Measurements from ENCODE around the gene POLR1D.

POLR1D gene, protein sequence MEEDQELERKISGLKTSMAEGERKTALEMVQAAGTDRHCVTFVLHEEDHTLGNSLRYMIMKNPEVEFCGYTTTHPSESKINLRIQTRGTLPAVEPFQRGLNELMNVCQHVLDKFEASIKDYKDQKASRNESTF

DNA sequence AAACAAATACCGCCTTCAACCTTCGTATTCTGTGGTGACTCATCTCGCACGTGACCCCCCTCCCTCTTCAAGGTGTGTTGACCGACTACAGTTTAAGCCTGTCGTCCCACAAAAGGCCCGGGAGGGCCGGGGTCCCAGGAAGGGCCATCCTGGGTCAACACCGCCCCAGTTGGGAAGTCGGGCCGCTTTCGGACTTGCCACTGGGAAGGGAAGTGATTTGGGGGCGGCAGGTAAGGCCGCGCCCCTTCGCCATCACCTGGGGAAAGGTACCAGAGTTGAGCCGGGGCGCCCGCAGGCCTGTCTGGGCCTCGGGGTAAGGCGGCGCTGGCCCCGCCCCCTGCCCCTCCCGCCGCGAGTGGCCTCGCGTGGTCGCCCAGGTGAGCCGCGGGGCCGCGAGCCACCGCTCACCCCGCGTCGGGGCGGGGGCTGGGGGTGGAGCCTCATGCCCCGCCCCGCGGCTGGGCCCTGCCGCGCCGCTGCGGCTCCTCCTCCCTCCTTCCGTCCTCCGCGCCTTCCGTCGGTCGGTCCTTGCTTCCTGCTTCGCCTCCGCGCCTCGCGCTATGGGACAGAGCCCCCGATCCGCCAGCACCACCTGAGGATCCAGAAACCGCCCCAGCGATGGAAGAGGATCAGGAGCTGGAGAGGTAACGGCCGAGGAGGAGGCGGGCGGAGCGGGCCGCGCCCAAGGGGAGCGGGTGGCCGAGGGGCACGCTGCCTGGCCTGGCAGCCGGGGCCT lies at the start of gene POLR1D:
POLR1D (plus strand) TSS at position 527 of the 736 bp plus-strand sequence; CDS start at position 619, 92 bp downstream.
- peak within 1 kb of the TSS; percentile 98 for H3K4me3 ChIP-seq (ENCODE audit: low read depth, low read length)

DNA sequence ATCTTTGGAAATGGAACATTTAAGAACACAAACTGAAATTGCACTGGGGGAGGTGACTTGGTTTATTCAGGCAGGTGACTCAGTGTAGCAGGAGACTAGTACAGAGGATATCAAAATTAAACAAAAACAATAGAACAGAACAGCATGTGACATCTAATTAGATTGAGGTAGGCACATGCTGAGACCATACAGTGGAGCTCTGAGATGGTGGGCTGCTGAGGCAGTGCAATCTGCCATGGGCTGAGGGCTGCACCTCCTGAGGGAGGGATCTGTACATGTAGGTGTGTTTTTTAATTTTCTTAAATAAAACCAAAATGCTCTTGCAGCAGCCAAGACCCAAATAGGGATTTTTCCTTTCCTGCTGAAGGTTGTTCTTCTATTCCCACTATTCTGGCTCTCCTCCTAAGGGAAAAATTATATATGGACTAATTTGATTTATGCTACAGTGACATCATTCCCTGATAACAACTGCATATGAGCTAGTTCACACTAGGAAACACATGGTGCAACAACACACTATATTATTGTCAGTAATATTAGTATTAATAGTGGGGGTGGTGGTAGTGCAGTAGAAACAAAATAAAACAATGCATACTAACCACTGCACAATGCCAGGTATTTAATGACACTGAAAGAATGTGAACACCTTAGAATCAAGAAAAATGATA lies 49.3 kb upstream of the POLR1D start:
- no peak overlapping the region for H3K4me3 ChIP-seq (ENCODE audit: low read depth, low read length)

DNA sequence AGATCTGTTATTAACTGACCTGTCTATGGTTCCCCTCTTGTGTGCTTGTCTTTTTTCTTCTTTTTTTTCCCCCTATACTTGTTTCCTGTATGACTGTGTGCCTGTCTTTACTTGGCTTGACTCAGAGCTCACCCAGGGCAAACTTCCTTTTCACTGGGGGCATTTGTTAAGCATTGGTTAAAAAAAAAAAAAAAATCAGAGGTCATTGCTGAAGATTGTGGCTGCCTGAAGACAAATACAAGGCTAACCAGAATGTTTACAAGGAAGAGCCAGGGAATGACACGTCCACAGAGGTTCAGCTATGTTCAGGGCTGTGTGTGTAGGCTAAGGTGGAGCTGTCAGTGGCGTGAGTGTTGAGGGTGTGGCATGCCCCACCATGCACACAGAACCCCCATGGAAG lies 48.4 kb upstream of the POLR1D start:
- H3K4me3 ChIP-seq (ENCODE audit: low read depth, low read length): no peak overlapping the region

DNA sequence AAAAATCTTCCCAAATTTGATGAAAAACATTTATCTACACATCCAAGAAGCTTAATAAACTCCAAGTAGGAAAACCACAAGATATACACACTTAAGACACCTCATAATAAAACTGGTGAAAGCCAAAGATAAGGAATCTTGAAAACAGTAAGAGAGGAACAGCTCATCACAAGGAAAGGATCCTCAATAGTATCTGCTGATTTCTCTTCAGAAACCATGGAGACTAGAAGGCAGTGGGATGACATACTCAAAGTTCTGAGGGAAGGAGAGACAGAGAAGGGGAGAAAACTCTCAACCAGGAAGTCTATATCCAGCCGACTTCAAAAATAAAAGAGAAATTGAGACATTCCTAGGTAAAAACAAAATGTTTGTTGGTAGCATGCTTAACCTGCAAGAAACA lies 47.0 kb upstream of the POLR1D start:
- H3K4me3 ChIP-seq (ENCODE audit: low read depth, low read length): no peak overlapping the region

DNA sequence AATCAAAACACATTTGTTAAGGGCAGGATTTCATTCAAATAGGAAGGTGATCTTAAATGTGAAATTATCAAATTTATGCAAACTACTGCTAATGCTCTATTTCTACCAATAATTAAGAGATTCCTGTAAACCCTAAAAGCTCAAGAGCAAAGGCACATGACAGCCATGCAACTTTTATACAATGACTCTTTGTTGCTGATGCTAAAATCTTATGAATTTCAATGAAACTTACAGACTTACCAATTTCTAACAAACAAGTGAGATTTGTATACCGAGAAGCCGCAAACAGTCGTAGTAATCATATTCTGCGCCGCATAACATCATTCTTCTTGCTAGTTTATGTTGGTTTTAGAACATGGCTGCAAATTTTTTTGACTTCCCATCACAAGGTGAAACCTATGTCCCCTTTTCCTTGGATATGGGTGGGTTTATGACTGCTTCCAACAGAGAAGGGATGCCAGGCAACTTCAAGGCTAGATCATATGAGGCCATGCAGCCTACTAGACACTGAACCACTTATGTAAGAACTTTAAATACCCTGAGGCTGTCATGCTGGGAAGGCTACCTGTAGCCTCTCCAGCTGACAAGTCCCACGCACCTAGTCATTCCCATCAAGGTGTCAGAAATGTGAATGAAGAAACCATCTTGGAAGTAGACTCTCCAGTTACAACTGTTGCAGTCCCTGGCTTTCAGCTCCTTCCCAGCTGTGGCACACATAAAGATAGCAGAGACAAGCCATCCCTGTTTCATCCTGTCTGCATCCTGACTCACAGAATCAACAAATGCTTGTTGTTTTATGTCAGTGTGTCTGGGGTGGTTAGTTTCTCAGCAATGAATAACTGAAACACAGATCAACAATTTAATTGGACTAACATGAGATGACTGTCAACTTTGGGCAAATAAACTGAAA lies 43.3 kb upstream of the POLR1D start:
- no peak overlapping the region for H3K4me3 ChIP-seq (ENCODE audit: low read depth, low read length)

DNA sequence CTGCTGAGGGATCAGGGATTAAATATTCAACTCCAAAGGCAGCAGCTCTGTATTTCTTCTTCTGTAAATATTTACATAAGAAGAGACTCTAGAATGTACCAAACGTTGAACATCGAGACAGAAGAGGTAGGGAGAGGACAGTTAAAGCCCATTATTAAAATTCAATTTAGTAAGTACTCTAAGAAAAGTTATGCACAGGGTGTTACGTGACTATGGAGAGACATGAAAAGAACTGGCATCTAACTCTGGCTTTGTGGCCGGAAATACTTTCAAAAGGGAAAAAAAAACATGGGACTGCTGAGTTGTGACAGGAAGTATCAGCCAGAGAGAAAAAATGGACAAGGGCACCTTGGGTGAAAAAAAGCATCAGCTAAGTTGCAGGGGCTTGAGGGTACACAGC lies 38.0 kb upstream of the POLR1D start:
- H3K4me3 ChIP-seq (ENCODE audit: low read depth, low read length): no peak overlapping the region

DNA sequence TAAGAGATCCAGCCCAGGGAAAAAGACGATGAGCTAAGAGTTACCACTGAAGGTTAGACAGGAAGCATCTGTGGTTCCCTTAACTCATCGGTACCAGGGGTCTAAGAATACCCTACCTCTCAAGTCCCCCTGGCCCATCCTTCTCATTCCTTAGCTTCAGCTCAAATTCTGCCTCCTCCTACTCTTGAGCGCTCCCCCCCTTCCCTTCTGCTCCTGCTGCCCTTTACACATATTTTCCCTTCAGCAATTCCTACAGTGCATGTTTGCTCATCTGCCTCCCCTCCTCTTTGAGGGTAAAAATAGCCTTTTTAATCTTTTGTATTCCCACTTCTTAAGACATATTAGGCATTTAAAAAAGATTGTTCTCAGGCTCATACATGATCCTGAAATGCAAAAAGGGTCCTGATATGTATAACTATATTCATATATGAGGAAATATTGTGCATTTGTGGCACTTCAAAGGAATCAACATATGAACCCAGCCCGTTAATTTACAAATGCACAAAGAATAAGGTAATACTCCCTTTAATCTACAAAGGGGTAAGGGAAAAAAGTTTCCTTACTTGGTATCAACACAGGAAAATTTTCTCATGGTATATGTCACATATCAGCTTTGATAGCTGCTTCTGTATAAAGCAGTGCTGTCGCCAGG lies 34.5 kb upstream of the POLR1D start:
- no peak overlapping the region for H3K4me3 ChIP-seq (ENCODE audit: low read depth, low read length)

DNA sequence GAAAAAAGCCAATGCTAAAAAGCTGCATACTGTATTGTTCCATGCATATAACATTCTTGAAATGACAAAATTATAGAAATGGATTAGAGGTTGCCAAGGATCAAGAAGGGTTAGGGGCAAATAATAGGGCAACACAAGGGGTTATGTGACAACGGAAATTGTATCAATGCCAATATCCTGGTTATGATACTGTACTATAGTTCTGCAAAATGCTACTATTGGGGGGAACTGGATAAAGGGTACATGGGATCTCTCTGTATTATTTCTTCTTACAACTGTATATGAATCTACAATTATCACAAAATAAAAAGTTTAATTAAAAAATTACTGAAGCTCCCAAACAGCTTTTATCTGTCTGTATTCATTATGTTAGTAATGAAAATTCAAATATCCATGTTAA lies 33.3 kb upstream of the POLR1D start:
- no peak overlapping the region for H3K4me3 ChIP-seq (ENCODE audit: low read depth, low read length)

DNA sequence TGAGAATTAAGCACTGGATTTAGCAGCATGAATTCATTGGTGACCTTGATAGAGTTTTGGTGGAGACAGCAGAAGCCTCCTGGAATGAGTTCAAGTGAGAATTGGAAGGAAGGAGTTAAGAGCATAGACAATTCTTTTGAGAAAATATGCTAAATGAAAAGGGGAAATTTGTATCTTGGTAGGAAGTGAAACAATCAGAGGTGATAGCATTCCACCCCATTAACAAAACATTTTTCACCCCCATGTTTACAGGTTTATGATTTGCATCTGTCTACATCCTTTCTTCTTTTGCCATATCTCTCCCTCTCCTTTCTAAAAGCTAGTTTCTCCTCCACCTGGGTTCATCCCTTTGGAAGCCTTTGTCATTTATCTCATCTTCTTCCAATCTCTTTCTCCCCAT lies 28.8 kb upstream of the POLR1D start:
- H3K4me3 ChIP-seq (ENCODE audit: low read depth, low read length): no peak overlapping the region

DNA sequence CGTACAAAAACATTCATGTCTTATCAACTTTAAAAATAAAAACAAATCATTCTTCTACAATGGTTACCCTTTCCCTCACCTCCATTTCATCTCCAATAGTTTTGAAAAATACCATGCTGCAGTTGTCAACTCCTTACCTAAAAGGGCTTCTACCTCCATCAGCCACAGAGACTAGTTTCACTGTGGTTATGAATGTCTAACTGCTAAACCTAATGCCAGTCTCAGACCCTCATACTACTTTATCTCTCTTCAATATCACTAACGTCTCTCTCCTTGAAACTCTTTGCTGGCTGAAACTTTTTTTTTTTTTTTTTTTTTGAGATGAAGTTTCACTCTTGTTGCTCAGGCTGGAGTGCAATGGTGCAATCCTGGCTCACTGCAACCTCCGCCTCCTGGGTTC lies 28.4 kb upstream of the POLR1D start:
- H3K4me3 ChIP-seq (ENCODE audit: low read depth, low read length): no peak overlapping the region

DNA sequence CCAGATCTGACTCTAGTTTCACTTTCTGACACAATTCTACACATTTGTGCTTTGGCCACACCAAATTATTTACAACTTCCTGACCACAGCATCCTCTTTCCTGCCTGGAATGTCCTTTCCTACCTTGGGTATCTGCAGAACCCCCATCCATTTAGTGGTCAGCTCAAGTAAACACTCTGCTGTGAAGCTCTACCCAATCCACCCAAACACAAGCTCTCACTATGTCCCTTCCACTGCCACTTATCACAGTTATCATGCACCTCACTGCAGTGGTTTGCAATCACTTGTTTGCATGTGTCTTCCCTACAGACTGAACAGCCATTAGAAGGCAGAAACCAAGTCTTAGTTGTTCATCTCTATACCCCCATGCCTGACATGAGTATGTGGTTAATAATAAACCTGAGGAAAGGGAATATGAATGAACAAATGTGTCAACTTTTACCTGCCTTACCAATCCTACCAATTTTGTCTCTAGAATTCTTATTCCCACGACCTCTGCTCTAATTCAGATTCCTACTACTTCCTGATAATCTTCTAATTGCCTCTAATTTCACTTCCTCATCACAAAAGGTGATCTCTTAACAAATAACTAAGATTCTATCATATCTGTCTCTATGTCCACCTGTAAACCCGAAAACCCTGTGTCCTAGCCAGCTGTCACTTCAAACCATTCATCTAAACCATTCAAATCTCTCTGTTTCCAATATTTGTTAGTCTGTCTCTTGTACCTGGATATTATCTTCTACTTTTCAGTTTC lies 26.5 kb upstream of the POLR1D start:
- H3K4me3 ChIP-seq (ENCODE audit: low read depth, low read length): no peak overlapping the region

DNA sequence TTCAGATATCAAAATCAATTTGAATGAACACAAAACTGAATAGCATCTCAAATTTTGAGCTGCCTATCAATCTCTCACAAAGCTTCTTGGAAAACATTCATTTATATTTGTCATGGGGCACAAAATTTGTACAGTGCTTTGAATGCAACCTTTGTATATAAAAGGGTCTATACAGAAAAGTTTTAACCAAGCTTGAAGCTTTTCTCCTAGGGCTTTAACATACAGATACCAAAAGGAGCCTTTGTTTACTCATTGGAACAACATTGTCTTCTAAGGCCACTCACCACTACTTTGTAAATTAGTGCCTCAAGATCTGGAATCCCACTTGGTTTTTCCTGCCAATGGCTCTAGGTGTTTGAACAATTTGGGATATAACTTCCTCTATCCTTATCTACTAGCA lies 22.6 kb upstream of the POLR1D start:
- no peak overlapping the region for H3K4me3 ChIP-seq (ENCODE audit: low read depth, low read length)

DNA sequence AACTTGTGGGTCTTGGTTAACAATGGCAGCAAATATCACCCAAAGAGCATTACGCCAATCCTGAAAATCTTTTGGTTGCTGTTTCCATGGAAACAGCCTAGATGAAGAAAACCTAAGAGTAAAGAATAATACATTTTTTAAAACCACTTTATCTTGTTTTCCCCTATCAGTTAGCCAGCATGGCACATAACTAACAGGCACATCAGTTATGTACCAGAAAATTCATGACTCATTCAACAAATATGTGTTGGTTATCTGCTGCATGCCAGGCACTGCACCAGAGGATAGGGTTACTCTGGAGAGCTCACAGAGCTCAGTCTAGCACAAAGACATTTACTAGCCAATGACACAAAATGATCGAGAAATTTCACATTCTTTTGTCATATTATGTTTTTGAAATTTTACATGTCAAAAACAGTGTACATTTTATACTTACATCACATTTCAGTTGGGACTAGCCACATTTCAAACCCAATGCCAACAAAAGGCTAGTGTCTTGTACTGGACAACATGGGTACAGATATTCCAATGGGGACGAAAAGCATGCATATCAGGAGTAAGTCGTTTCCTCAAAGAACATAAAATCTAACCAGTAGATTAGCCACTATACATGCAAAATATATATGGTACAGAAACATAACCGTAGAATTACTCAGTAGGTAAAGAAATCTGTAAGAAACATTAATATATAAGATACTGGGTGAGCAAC lies 21.7 kb upstream of the POLR1D start:
- no peak overlapping the region for H3K4me3 ChIP-seq (ENCODE audit: low read depth, low read length)

DNA sequence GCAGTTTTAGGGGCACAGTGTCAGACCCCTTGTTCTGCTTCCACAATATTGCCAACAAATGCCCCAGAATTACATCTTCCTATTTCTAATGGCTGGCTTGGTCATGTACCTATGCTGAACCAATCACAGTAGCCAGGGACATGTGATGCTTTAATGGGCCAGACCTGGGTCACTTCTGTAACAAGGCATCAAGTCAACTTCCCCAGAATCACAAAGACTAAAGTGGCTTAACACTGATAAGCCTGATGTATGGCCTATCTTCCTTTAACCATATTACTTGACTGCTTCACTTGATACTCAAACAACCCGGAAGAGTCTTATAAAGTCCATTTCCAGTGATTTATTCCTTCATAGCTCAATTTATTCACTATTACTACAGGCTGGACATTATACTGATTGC lies 21.0 kb upstream of the POLR1D start:
- H3K4me3 ChIP-seq (ENCODE audit: low read depth, low read length): no peak overlapping the region

DNA sequence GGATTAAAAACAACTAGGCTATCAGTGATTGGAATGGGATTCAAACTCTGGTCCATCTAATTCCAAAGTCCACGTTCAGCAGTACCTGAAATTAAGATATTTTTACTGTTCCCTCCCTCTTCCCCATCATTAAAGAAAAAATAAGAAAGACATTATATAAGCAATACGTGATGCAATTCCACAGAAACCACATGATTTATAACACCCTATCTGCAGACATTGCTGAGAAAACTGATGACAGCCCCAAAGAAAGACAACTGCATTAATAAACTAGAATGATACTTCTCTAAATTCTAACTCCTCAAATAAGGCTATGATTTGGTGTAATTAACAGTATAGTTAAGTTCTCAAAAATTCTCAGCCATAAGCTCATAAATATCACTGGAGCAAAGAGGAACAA lies 20.5 kb upstream of the POLR1D start:
- H3K4me3 ChIP-seq (ENCODE audit: low read depth, low read length): no peak overlapping the region

DNA sequence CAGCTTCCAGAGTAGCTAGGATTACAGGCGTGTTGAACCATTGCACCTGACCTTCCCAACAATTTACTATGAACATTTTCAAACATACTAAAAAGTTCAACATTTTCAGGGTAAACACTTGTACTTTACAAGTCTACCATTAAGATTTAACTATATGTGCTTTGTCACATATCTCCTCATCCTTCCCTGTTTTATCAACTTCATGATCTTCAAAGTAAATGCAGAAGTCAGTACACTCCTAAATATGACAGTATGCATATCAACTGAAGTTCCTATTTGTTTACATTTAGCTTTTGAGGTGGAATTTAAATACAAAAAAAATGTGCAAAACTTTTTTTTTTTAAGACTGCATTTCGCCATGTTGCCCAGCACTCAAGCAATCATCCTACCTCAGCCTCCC lies 19.9 kb upstream of the POLR1D start:
- H3K4me3 ChIP-seq (ENCODE audit: low read depth, low read length): no peak overlapping the region

DNA sequence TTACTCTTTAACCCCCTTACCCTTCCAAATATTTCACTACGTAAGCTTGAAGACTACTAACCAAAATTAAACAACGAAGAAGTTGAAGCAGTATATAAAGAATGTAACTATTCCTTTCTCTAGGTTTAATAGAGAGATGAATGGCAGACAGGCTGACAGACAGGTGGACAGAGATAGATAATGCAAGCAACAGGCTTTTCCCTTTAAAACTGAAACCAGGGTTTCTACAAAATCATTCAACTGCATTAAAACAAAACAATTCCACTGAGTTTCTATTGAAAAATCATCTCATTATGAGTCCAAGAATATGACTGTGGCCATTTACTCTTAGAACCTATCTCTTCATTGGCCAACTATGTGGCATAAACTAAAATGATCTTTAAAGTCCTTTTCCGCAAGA lies 16.6 kb upstream of the POLR1D start:
- no peak overlapping the region for H3K4me3 ChIP-seq (ENCODE audit: low read depth, low read length)

DNA sequence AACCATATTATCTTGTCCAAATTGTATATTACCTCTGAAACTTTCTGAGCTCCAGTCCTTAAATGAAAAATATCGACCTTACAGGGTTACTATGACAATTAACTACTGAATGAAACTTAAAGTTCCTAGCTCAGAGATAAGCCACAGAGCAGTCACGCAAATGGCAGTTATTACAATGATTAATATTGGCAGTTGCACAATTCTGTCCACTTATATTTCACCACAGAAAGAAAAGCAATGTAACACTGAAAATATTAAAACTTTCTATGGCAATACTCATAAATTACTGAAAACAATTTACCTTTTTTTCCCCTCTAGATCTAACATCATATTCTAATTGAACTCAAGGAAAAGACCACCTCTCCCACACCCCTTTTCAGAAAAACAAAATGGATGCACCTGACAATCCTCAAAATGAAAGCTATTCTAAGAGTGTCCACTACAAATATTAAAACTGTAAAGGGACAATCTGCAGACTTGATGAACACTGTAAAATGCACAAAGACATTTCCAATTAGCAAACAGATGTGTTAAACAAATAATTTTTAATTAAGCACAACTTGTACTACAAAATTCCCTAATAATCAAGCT lies 16.0 kb upstream of the POLR1D start:
- H3K4me3 ChIP-seq (ENCODE audit: low read depth, low read length): no peak overlapping the region

DNA sequence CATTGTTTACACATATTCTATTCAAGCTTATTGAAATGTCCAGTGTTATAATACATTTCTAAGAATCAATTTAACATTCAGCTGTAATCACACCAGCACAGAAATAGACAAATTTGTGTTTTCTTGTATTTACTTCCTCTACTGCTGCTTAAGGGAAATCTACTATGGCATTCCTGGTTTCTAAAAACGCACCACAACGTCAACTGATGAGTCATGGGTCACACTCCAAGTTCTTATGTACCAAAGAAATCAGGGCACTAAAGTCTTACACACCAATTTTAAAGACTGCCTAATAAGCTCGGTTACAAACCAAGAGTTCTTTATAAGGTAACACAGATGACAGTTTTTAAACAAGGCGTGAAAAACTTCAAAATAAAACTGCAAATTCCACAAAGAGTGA lies 14.6 kb upstream of the POLR1D start:
- H3K4me3 ChIP-seq (ENCODE audit: low read depth, low read length): no peak overlapping the region
